SK-N-SH treated with all-trans-retinoic acid at 6 μM for 48 hours (cell line): Measurements from ENCODE around the gene FLT3.

Experiments
- ATAC-seq: fragments of 200-7000 bp; cut with Tn5 transposase; 3 replicates; pipeline ENCODE4 v1.9.1; 2020; ENCODE audit warnings: mild to moderate bottlenecking, moderate library complexity
- BACH2 ChIP-seq: fragments of 250-450 bp; sonication (Bioruptor Pico); IDR thresholded peaks from 2 replicates; pipeline ENCODE4 v1.9.0; 2021; ENCODE audit warnings: mild to moderate bottlenecking, borderline replicate concordance
- CSDC2 ChIP-seq: fragments of 250-450 bp; sonication (Bioruptor Pico); IDR thresholded peaks from 2 replicates; pipeline ENCODE4 v1.5.0; 2020; ENCODE audit warnings: mild to moderate bottlenecking, moderate library complexity
- CSRNP3 ChIP-seq: fragments of 250-450 bp; sonication (Bioruptor Pico); IDR thresholded peaks from 2 replicates; pipeline ENCODE4 v1.5.1; 2021; ENCODE audit warnings: mild to moderate bottlenecking, moderate library complexity
- ESRRG ChIP-seq: fragments of 250-450 bp; sonication (Bioruptor Pico); IDR thresholded peaks from 2 replicates; pipeline ENCODE4 v1.6.1; 2021; ENCODE audit warnings: mild to moderate bottlenecking
- GLIS3 ChIP-seq: fragments of 250-450 bp; sonication (Bioruptor Pico); IDR thresholded peaks from 2 replicates; pipeline ENCODE4 v1.5.0; 2020; ENCODE audit warnings: mild to moderate bottlenecking, moderate library complexity
- ISL1 ChIP-seq: fragments of 250-450 bp; sonication (Bioruptor Pico); IDR thresholded peaks from 2 replicates; pipeline ENCODE4 v2.1.2; 2022; ENCODE audit warnings: mild to moderate bottlenecking, moderate library complexity
- OSR1 ChIP-seq: fragments of 250-450 bp; sonication (Bioruptor Pico); IDR thresholded peaks from 2 replicates; pipeline ENCODE4 v1.8.0; 2022; ENCODE audit warnings: moderate library complexity, mild to moderate bottlenecking, inconsistent platforms
- PATZ1 ChIP-seq: fragments of 250-450 bp; sonication (Bioruptor Pico); IDR thresholded peaks from 2 replicates; pipeline ENCODE4 v1.8.0; 2020; ENCODE audit warnings: mild to moderate bottlenecking, moderate library complexity, borderline replicate concordance
- PPARA ChIP-seq: fragments of 250-450 bp; sonication (Bioruptor Pico); IDR thresholded peaks from 2 replicates; pipeline ENCODE4 v1.5.0; 2020; ENCODE audit warnings: mild to moderate bottlenecking, borderline replicate concordance
- RARB ChIP-seq: fragments of 250-450 bp; sonication (Bioruptor Pico); IDR thresholded peaks from 2 replicates; pipeline ENCODE4 v1.8.0; 2021; ENCODE audit warnings: mild to moderate bottlenecking, moderate library complexity
- SNAI2 ChIP-seq: fragments of 250-450 bp; sonication (Bioruptor Pico); IDR thresholded peaks from 2 replicates; pipeline ENCODE4 v1.5.0; 2020; ENCODE audit warnings: mild to moderate bottlenecking, moderate library complexity
- TCF4 ChIP-seq: fragments of 250-450 bp; sonication (Bioruptor Pico); IDR thresholded peaks from 2 replicates; pipeline ENCODE4 v1.8.0; 2021; ENCODE audit warnings: mild to moderate bottlenecking, moderate library complexity, borderline replicate concordance
- TOX ChIP-seq: fragments of 250-450 bp; sonication (Bioruptor Pico); IDR thresholded peaks from 2 replicates; pipeline ENCODE4 v1.8.0; 2021; ENCODE audit warnings: mild to moderate bottlenecking, moderate library complexity, borderline replicate concordance
- TSHZ2 ChIP-seq: fragments of 250-450 bp; sonication (Bioruptor Pico); IDR thresholded peaks from 2 replicates; pipeline ENCODE4 v1.5.0; 2020; ENCODE audit warnings: mild to moderate bottlenecking, moderate library complexity
- ZC3H10 ChIP-seq: fragments of 250-450 bp; sonication (Bioruptor Pico); IDR thresholded peaks from 2 replicates; pipeline ENCODE4 v1.5.1; 2021; ENCODE audit warnings: mild to moderate bottlenecking, moderate library complexity
- ZFP3 ChIP-seq: fragments of 250-450 bp; sonication (Bioruptor Pico); IDR thresholded peaks from 2 replicates; pipeline ENCODE4 v1.5.0; 2020; ENCODE audit warnings: mild to moderate bottlenecking, moderate library complexity
- ZFP30 ChIP-seq: fragments of 450-650 bp; formaldehyde crosslinking; IDR thresholded peaks from 2 replicates; pipeline ENCODE4 v1.5.0; 2022; ENCODE audit warnings: mild to moderate bottlenecking, moderate library complexity
- ZNF565 ChIP-seq: fragments of 450-650 bp; formaldehyde crosslinking; conservative IDR thresholded peaks from 2 replicates; pipeline ENCODE4 v1.5.0; 2020; ENCODE audit warnings: low read depth, mild to moderate bottlenecking, moderate library complexity
- ZNF8 ChIP-seq: fragments of 450-650 bp; formaldehyde crosslinking; IDR thresholded peaks from 2 replicates; pipeline ENCODE4 v1.5.0; 2020; ENCODE audit warnings: mild to moderate bottlenecking, moderate library complexity
- TF ChIP-seq, protein P1 (sequence below): fragments of 250-450 bp; sonication (Bioruptor Pico); IDR thresholded peaks from 2 replicates; pipeline ENCODE4 v1.8.0; 2021; ENCODE audit warnings: low read depth, mild to moderate bottlenecking, moderate library complexity, borderline replicate concordance
- TF ChIP-seq, protein P2 (sequence below): fragments of 250-450 bp; sonication (Bioruptor Pico); IDR thresholded peaks from 2 replicates; pipeline ENCODE4 v1.5.1; 2020; ENCODE audit warnings: low read depth, mild to moderate bottlenecking, moderate library complexity

The FLT3 gene

GRCh38 chr13:27982361-27982760 is 118.0 kb downstream of the FLT3 start:
- no peak for ATAC-seq
- TF ChIP-seq RARB (CRISPR knock-in tag): no peak
- TF ChIP-seq CSRNP3: no peak
- TF ChIP-seq PATZ1 (CRISPR knock-in tag): no peak
- no peak for TF ChIP-seq ZFP30
- no peak for TF ChIP-seq ZNF565
- TF ChIP-seq TOX: no peak
- TF ChIP-seq BACH2 (CRISPR knock-in tag): no peak
- no peak for TF ChIP-seq TSHZ2
- no peak for TF ChIP-seq CSDC2 (CRISPR knock-in tag)
- no peak for TF ChIP-seq ZFP3
- TF ChIP-seq SNAI2 (CRISPR knock-in tag): no peak
- TF ChIP-seq, protein P1, sequence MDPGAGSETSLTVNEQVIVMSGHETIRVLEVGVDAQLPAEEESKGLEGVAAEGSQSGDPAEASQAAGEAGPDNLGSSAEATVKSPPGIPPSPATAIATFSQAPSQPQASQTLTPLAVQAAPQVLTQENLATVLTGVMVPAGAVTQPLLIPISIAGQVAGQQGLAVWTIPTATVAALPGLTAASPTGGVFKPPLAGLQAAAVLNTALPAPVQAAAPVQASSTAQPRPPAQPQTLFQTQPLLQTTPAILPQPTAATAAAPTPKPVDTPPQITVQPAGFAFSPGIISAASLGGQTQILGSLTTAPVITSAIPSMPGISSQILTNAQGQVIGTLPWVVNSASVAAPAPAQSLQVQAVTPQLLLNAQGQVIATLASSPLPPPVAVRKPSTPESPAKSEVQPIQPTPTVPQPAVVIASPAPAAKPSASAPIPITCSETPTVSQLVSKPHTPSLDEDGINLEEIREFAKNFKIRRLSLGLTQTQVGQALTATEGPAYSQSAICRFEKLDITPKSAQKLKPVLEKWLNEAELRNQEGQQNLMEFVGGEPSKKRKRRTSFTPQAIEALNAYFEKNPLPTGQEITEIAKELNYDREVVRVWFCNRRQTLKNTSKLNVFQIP: no peak
- no peak for TF ChIP-seq GLIS3
- TF ChIP-seq TCF4: no peak
- no peak for TF ChIP-seq ZNF8
- TF ChIP-seq PPARA (CRISPR knock-in tag): no peak
- no peak for TF ChIP-seq ZC3H10 (CRISPR knock-in tag)
- TF ChIP-seq, all 23 proteins: peak for 0

DNA sequence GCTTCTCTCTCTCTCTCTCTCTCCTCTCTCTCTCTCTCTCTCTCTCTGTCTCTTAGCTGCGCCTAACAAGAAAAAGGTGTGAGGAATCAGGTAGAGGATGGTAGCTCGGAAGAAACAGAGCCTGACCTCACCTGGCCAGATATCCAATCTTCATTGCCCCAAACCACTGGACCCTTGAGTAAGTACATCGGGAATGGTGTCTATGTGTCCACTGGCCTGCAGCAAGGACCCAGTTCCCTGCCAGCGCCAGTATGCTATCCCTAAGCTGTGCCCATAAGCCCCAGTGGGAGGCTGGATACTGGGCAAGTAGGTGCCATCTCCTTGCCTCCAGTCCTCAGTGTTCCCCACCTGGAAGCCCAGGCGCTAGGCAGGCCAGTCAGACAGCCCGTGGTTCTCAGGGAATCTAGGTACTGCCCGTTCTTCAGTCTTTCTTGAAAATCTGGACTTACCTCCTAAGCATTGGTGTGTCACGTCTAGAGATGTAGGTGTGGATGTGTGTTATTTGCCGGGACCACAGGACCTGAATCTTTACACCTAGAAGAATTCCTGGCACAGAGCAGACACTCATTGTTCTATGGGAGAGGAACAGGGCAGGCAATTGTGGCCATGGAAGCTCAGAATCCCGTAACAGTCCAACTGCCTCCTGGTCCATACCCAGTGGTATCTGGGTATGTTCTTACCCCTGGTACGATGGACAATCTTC is 119.2 kb downstream of the FLT3 start:
- ATAC-seq: no peak; the same call in 2 of the 3 replicates
- TF ChIP-seq PATZ1 (CRISPR knock-in tag): no peak
- TF ChIP-seq, protein P1: no peak
- TF ChIP-seq OSR1 (CRISPR knock-in tag): no peak
- no peak for TF ChIP-seq ZNF8
- TF ChIP-seq ESRRG: no peak
- TF ChIP-seq BACH2 (CRISPR knock-in tag): no peak
- no peak for TF ChIP-seq GLIS3
- no peak for TF ChIP-seq SNAI2 (CRISPR knock-in tag)
- TF ChIP-seq TCF4: no peak
- no peak for TF ChIP-seq TOX
- TF ChIP-seq ZC3H10 (CRISPR knock-in tag): no peak
- TF ChIP-seq, protein P2, sequence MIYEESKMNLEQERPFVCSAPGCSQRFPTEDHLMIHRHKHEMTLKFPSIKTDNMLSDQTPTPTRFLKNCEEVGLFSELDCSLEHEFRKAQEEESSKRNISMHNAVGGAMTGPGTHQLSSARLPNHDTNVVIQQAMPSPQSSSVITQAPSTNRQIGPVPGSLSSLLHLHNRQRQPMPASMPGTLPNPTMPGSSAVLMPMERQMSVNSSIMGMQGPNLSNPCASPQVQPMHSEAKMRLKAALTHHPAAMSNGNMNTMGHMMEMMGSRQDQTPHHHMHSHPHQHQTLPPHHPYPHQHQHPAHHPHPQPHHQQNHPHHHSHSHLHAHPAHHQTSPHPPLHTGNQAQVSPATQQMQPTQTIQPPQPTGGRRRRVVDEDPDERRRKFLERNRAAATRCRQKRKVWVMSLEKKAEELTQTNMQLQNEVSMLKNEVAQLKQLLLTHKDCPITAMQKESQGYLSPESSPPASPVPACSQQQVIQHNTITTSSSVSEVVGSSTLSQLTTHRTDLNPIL (CRISPR knock-in tag): no peak
- no peak for TF ChIP-seq CSRNP3
- no peak for TF ChIP-seq ISL1 (CRISPR knock-in tag)
